ENCODE data around the gene TPBG.

DNA sequence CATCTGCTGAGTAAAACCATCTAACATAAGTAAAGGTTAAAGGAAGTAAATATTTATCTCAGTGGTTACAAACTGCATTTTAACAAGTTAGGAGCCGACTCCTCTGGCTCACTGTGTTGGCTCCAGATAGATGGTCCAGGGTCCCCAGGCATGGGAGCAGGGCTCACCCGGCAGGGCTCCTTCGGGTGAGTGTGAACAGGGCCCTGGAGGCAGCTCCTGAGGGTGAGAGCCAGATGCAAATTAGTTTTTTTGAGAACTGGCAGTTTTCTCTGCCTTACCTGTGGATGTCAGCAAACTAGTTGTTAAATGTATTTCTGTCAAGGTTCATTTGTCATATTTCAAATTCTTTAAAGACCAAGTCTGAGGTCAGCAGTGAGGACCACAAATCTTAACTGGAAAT is 21.5 kb downstream of the TPBG start:
- TF ChIP-seq, protein P1, sequence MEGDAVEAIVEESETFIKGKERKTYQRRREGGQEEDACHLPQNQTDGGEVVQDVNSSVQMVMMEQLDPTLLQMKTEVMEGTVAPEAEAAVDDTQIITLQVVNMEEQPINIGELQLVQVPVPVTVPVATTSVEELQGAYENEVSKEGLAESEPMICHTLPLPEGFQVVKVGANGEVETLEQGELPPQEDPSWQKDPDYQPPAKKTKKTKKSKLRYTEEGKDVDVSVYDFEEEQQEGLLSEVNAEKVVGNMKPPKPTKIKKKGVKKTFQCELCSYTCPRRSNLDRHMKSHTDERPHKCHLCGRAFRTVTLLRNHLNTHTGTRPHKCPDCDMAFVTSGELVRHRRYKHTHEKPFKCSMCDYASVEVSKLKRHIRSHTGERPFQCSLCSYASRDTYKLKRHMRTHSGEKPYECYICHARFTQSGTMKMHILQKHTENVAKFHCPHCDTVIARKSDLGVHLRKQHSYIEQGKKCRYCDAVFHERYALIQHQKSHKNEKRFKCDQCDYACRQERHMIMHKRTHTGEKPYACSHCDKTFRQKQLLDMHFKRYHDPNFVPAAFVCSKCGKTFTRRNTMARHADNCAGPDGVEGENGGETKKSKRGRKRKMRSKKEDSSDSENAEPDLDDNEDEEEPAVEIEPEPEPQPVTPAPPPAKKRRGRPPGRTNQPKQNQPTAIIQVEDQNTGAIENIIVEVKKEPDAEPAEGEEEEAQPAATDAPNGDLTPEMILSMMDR (IDR thresholded peaks at IDR 0.05) = no peak
- TF ChIP-seq POLR2AphosphoS5 (IDR thresholded peaks at IDR 0.05) (no peak), POLR2A (IDR thresholded peaks at IDR 0.05) (no peak), EP300 (IDR thresholded peaks at IDR 0.05) (no peak)
